GM10266 (cell line): ENCODE data around the gene LBH.
A peak's percentile ranks its signal among the peaks of the same experiment; 100 is the strongest.

Source experiments
- DNase-seq: peaks from one replicate; pipeline ENCODE4 v3.0.0; 2012; ENCODE audit errors: extremely low spot score
- CTCF ChIP-seq: IDR thresholded peaks from 2 replicates; pipeline ENCODE4 v1.5.1; 2012; ENCODE audit warnings: mild to moderate bottlenecking, low read depth; ENCODE audit not compliant: control insufficient read depth, insufficient read depth; ENCODE audit errors: missing control alignments

Gene LBH

GRCh38 chr2:30235008-30235655 is 3.8 kb downstream of the LBH start:
- DNase-seq = no peak
- no peak for TF ChIP-seq CTCF

GRCh38 chr2:30235859-30236535 is 4.7 kb downstream of the LBH start:
- TF ChIP-seq CTCF = no peak
- DNase-seq = no peak

- no peak for TF ChIP-seq CTCF
- DNase-seq = no peak
These were observed 5.4 kb downstream of the LBH start for GRCh38 chr2:30236591-30237238.

- no peak for TF ChIP-seq CTCF
- DNase-seq = no peak
These were observed 6.1 kb downstream of the LBH start for GRCh38 chr2:30237239-30237965.

GRCh38 chr2:30237966-30238800 is 6.8 kb downstream of the LBH start:
- DNase-seq = no peak
- TF ChIP-seq CTCF = no peak

GRCh38 chr2:30239308-30239985 is 8.1 kb downstream of the LBH start:
- peak; percentile 65 for TF ChIP-seq CTCF
- DNase-seq = peak; percentile 62
